GM12865 (cell line): ENCODE results near the gene ST6GALNAC1.

Experiments
- DNase-seq: peaks from one replicate; pipeline ENCODE4 v3.0.0; 2010; ENCODE audit warnings: low read depth
- H3K4me3 ChIP-seq: 2 replicates; pipeline ENCODE4 v1.5.1; 2011; ENCODE audit warnings: mild to moderate bottlenecking, low read depth, low read length, control low read depth
- TF ChIP-seq, protein P1 (sequence below): IDR thresholded peaks from 2 replicates; pipeline ENCODE4 v1.5.1; 2011; ENCODE audit warnings: low read length, control low read depth, low read depth, inconsistent platforms; ENCODE audit not compliant: insufficient read depth; ENCODE audit errors: missing control alignments

ST6GALNAC1 gene

DNA sequence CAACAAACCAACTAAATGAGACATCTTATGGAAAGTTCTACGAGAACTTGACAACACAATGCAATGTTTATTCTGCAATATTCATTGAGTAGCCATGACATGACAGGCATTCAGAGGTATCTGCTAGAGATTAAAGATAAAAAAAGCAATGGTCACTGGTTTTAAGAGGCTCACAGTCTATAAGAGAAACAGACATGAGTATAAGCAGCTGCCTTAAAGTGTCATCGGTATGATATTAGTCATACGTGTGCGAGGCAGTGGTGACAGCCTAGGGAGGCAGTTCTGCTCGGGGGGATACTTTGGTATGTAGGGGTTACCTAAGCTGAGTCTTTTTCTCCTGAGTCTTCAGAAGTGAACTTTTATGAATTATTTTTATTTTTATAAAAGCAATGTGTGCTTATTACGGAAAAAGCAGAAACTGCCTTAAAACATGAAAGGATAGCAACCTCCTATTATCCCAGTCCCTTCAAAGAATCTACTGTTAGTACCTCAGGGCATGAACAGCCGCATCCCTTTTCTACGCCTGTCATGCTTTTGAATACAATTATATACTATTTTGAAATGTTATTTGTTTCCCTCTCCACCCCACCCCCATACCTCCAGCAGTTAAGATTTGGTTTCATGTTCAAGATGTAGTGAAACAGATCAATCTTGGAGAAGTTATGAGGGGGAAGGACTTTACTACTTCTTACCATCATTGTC is 7.7 kb downstream of the ST6GALNAC1 start:
- TF ChIP-seq, protein P1, sequence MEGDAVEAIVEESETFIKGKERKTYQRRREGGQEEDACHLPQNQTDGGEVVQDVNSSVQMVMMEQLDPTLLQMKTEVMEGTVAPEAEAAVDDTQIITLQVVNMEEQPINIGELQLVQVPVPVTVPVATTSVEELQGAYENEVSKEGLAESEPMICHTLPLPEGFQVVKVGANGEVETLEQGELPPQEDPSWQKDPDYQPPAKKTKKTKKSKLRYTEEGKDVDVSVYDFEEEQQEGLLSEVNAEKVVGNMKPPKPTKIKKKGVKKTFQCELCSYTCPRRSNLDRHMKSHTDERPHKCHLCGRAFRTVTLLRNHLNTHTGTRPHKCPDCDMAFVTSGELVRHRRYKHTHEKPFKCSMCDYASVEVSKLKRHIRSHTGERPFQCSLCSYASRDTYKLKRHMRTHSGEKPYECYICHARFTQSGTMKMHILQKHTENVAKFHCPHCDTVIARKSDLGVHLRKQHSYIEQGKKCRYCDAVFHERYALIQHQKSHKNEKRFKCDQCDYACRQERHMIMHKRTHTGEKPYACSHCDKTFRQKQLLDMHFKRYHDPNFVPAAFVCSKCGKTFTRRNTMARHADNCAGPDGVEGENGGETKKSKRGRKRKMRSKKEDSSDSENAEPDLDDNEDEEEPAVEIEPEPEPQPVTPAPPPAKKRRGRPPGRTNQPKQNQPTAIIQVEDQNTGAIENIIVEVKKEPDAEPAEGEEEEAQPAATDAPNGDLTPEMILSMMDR, result no peak
- no peak overlapping the region for H3K4me3 ChIP-seq
- DNase-seq, result no peak

DNA sequence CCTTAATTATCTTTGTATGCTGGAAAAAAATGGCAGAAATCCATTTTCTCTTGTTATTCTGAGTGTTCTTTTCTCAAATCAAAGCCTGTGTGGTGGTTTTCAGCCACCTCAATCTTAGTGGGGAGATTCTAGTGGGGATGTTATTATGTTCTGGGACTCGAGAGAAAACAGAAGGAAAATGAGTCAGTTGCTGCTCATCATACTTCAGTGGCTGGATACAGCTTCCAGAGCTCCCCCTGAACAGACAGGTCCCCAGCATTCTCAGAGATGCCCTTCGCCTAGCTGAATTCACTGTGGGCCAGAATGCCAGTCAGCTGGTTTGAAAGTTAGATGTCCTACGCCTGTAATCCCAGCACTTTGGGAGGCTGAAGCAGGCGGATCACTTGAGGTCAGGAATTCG is 8.5 kb downstream of the ST6GALNAC1 start:
- no peak overlapping the region for H3K4me3 ChIP-seq
- TF ChIP-seq, protein P1, result no peak

DNA sequence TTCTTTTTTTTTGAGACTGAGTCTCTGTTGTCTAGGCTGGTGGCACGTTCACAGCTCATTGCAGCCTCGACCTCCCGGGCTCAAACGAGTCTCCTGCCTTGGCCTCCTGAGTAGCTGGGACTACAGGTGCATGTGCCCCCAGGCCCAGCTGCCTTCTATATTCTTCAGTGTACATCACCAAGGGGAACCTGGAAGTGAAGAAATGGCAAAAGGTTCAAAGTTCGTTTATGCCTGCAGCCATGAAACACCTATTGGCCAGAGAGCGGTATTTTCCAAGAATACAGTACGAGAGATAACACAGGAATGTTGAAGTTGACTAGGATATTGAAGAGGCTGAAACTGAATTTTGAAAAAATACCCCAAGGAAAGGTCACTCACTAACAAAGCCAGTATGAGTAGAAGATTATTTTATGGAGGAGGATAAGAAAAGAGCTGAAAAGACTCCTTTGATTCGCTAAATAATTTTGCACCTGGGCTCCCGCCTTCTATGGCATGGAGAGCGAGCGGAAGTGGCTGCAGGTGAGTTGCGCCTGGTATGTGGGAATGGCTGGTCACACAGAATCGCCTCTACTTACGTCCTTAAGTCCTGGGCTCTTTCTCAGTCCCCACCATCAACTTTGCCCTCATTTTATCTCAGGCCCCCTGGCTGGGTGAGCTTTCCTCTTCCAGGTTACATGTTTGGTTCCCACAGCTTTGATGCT is 9.8 kb downstream of the ST6GALNAC1 start:
- no peak overlapping the region for H3K4me3 ChIP-seq
- no peak for DNase-seq
- TF ChIP-seq, protein P1, result no peak

More for the DNA sequence above, 8.5 kb downstream of the ST6GALNAC1 start:
- no peak for DNase-seq

DNA sequence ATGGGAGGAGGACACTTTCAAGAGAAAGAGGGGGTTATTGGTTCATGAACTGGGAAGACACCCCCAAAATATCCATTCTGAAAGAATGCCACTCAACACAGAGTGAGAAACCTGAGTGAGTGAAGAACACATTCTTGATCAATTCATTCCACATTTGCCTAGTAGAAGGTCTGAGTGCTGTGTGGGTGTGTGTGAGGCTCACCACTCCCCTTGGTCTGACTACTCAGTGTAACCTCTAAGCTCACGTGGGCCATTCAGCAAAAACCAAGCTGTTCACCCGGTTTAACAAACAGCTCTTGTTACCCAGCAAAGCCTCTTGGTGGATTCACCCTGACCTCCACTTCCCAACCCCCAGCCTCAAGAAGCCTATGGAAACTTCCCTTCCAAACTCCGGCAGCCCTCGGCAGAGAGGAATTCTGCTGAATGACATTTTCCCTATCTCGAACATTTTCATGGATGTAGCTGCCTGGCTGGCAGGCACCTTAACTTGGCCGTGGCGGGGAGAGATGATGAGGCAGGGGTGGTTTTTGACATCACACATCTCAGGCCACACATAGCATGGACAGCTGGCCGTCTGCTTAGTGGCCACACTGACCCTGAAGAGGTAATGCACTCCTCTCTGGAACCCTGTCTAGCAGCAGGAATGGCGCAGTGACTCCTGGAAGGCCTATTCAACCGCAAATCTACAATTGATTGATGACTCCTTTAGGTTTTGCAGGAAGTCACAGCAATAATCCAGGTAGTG is 11.6 kb downstream of the ST6GALNAC1 start:
- TF ChIP-seq, protein P1, result no peak
- DNase-seq, result no peak

DNA sequence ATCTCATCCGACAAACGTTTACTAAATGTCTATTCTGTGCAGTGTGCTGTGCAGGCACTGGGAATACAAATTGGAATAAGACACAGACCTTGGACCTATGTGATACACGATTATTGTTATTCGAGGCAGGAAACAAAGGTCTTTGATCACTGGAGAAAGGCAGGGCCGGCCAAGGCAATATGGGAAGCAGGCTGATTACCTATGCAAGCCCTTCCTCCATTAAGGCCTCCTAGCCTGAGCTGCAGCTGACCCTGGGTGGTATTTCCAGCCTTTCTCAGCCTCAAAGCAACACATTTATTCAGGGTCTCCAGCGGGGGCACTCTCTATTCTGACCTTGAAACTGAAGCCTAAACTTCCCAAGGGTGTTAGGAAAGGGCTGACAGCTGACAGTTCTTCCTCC is 13.4 kb downstream of the ST6GALNAC1 start:
- TF ChIP-seq, protein P1, result no peak
- no peak for DNase-seq

More for the DNA sequence above, 11.6 kb downstream of the ST6GALNAC1 start:
- no peak overlapping the region for H3K4me3 ChIP-seq

DNA sequence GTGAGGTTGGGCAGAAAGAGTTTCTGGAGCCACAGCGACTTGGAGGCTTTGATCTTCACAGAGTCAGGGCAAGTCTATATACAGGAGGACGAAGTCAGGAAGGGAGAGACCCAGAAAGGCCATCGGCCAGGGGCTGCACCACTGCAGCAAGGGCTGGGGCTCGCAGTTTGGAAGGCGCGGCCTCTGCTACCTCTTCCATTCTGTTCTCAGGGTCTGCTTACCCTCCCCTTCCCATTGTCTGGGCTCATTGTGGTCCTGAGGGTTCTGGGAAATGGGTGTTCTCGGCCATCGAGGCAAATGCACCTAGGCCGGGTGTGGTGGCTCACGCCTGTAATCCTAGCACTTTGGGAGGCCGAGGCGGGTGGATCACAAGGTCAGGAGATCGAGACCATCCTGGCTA is 16.0 kb downstream of the ST6GALNAC1 start:
- no peak for DNase-seq
- TF ChIP-seq, protein P1, result no peak

More for the DNA sequence above, 13.4 kb downstream of the ST6GALNAC1 start:
- no peak overlapping the region for H3K4me3 ChIP-seq

More for the DNA sequence above, 16.0 kb downstream of the ST6GALNAC1 start:
- no peak overlapping the region for H3K4me3 ChIP-seq
